HL-60 (cell line): ENCODE measurements around the gene SERBP1.

Experiments used
- POLR2AphosphoS5 ChIP-seq: IDR thresholded peaks from 2 replicates; pipeline ENCODE4 v1.6.1; 2012; ENCODE audit warnings: low read depth
- SPI1 ChIP-seq: IDR thresholded peaks from 2 replicates; pipeline ENCODE4 v1.6.1; 2012; ENCODE audit warnings: low read depth, mild to moderate bottlenecking, borderline replicate concordance
- TF ChIP-seq, protein P1 (sequence below): IDR thresholded peaks from one replicate; pipeline ENCODE4 v1.5.1; 2011; ENCODE audit warnings: low read length, control low read depth, inconsistent platforms; ENCODE audit not compliant: insufficient read depth

GRCh38 chr1:67436511-67437055 is 6.4 kb upstream of the SERBP1 start:
- TF ChIP-seq, protein P1, sequence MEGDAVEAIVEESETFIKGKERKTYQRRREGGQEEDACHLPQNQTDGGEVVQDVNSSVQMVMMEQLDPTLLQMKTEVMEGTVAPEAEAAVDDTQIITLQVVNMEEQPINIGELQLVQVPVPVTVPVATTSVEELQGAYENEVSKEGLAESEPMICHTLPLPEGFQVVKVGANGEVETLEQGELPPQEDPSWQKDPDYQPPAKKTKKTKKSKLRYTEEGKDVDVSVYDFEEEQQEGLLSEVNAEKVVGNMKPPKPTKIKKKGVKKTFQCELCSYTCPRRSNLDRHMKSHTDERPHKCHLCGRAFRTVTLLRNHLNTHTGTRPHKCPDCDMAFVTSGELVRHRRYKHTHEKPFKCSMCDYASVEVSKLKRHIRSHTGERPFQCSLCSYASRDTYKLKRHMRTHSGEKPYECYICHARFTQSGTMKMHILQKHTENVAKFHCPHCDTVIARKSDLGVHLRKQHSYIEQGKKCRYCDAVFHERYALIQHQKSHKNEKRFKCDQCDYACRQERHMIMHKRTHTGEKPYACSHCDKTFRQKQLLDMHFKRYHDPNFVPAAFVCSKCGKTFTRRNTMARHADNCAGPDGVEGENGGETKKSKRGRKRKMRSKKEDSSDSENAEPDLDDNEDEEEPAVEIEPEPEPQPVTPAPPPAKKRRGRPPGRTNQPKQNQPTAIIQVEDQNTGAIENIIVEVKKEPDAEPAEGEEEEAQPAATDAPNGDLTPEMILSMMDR: no peak
- no peak for TF ChIP-seq POLR2AphosphoS5
- TF ChIP-seq SPI1: no peak
